ENCODE measurements around the gene UROC1. TPM values are rescaled to one million over a fixed set of nuclear protein-coding genes. Genes with fewer than 3 reads are reported as not detected.
"Not testable (repeated sequence)": the region's sequence is repeated elsewhere in the genome, so short reads cannot be mapped to it uniquely, and the experiment has no call there.

The UROC1 gene
- total RNA-seq, 2 donors from 2014 or later = not detected

DNA sequence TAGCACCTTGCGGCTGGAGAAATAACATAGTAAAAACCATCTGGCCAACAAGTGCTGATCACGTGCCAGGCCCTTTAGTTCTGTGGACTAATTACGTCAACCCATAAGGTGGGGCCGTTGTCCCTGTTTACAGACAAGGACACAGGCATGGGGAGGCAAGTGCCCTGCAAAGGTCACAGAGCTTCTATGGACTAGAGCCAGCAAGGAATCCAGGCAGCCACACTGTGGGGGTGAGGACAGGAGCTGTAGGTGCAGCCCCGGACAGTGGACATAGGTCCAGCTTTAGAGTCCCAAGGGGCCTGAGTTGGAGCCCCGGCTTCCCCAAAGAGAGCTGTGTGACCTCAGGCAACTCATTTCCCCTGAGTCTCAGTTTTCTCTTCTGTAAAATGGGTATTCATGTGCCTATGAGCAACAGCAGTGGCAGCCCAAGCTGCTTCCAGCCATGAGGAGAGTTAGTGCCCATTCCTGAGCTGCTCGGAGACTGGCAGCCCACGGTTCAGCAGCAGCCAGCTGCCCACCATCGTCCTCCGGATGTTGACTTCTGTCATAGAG is 20.2 kb upstream of the UROC1 start:
- no peaks in the 10 kb centered on the region for H3K4me1 ChIP-seq
- no peak overlapping the region for H3K27ac ChIP-seq
- H3K4me3 ChIP-seq = no peak overlapping the region
- intact Hi-C loops (cut with DNase I) = no loop called here
- no peak overlapping the region for H3K9ac ChIP-seq (ENCODE audit: low read depth in 2 of 2, low read length in 2 of 2)
- no peak for DNase-seq
- no peaks in the 10 kb centered on the region for H3K27me3 ChIP-seq
- TF ChIP-seq, protein P1, sequence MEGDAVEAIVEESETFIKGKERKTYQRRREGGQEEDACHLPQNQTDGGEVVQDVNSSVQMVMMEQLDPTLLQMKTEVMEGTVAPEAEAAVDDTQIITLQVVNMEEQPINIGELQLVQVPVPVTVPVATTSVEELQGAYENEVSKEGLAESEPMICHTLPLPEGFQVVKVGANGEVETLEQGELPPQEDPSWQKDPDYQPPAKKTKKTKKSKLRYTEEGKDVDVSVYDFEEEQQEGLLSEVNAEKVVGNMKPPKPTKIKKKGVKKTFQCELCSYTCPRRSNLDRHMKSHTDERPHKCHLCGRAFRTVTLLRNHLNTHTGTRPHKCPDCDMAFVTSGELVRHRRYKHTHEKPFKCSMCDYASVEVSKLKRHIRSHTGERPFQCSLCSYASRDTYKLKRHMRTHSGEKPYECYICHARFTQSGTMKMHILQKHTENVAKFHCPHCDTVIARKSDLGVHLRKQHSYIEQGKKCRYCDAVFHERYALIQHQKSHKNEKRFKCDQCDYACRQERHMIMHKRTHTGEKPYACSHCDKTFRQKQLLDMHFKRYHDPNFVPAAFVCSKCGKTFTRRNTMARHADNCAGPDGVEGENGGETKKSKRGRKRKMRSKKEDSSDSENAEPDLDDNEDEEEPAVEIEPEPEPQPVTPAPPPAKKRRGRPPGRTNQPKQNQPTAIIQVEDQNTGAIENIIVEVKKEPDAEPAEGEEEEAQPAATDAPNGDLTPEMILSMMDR (IDR thresholded peaks at IDR 0.05) = no peak
- no peaks in the 10 kb centered on the region for H3K36me3 ChIP-seq
- H3K9me3 ChIP-seq = no peaks in the 10 kb centered on the region

- Histone ChIP-seq H3K27ac (no peak overlapping the region), H3K4me3 (no peak overlapping the region), H3K36me3 (no peaks in the 10 kb centered on the region), H3K9me3 (no peaks in the 10 kb centered on the region), H3K4me1 (no peaks in the 10 kb centered on the region), H3K9ac (ENCODE audit: low read depth in 2 of 2, low read length in 2 of 2) (no peak overlapping the region), H3K27me3 (no peaks in the 10 kb centered on the region)
- DNase-seq = no peak
- intact Hi-C loops (cut with DNase I) = no loop called here
- TF ChIP-seq, protein P1 (IDR thresholded peaks at IDR 0.05) = no peak
Observed at GRCh38 chr3:126537116-126537729, 19.6 kb upstream of the UROC1 start.

DNA sequence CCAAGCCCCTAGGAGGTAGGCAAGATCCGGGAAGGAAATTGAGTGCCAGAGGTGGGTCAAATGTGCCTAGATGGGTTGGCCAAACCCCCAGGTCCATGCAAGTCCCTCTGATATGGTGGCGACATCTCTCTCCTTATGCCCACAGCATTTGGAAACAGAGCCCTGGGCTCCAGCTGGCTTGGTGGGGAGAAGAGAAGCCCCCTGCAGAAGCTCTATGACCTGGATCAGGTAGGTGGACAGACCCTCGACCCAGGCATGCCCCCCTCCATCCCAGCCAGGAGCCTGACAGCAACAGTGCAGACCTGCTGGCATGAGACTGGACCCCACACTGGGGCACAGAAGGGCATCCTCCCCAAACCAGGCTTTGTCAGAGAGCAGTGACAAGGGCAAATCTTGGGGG is 18.6 kb upstream of the UROC1 start:
- no peak for DNase-seq
- Histone ChIP-seq H3K4me3 (no peak overlapping the region), H3K27ac (no peak overlapping the region), H3K9me3 (no peaks in the 10 kb centered on the region), H3K9ac (ENCODE audit: low read depth in 2 of 2, low read length in 2 of 2) (no peak overlapping the region), H3K4me1 (no peaks in the 10 kb centered on the region), H3K27me3 (no peaks in the 10 kb centered on the region), H3K36me3 (no peaks in the 10 kb centered on the region)
- TF ChIP-seq, protein P1 (IDR thresholded peaks at IDR 0.05) = no peak
- intact Hi-C loops (cut with DNase I) = no loop called here

GRCh38 chr3:126535636-126536035 is 18.1 kb upstream of the UROC1 start:
- no peak overlapping the region for H3K4me3 ChIP-seq
- no peak for DNase-seq
- no peaks in the 10 kb centered on the region for H3K9me3 ChIP-seq
- H3K4me1 ChIP-seq = no peaks in the 10 kb centered on the region
- TF ChIP-seq, protein P1 (IDR thresholded peaks at IDR 0.05) = no peak
- intact Hi-C loops (cut with DNase I) = no loop called here
- H3K9ac ChIP-seq (ENCODE audit: low read depth in 2 of 2, low read length in 2 of 2) = no peak overlapping the region
- no peaks in the 10 kb centered on the region for H3K27me3 ChIP-seq
- H3K36me3 ChIP-seq = no peaks in the 10 kb centered on the region
- H3K27ac ChIP-seq = no peak overlapping the region

GRCh38 chr3:126534716-126535115 is 17.1 kb upstream of the UROC1 start:
- H3K27me3 ChIP-seq, DNase-seq, H3K4me1 ChIP-seq: not testable (repeated sequence)

GRCh38 chr3:126533506-126533905 is 15.9 kb upstream of the UROC1 start:
- no peaks in the 10 kb centered on the region for H3K4me1 ChIP-seq
- intact Hi-C loops (cut with DNase I) = no loop called here
- no peaks in the 10 kb centered on the region for H3K9me3 ChIP-seq
- no peaks in the 10 kb centered on the region for H3K36me3 ChIP-seq
- TF ChIP-seq, protein P1 (IDR thresholded peaks at IDR 0.05) = no peak
- no peak overlapping the region for H3K4me3 ChIP-seq
- H3K9ac ChIP-seq (ENCODE audit: low read depth in 2 of 2, low read length in 2 of 2) = no peak overlapping the region
- no peaks in the 10 kb centered on the region for H3K27me3 ChIP-seq
- no peak overlapping the region for H3K27ac ChIP-seq
- DNase-seq = no peak

More at GRCh38 chr3:126534716-126535115, 17.1 kb upstream of the UROC1 start:
- H3K4me3 ChIP-seq; H3K36me3 ChIP-seq; H3K9ac ChIP-seq (ENCODE audit: low read depth in 2 of 2, low read length in 2 of 2); H3K9me3 ChIP-seq; H3K27ac ChIP-seq; intact Hi-C loops (cut with DNase I): not testable (repeated sequence)
